Astrocyte (in vitro differentiated cells and primary cell): Measurements from ENCODE around the gene C1orf146. TPM values are rescaled to one million over a fixed set of nuclear protein-coding genes. Genes with fewer than 3 reads are reported as not detected.

Source experiments
- DNase-seq: peaks from one replicate; pipeline ENCODE4 v3.0.0-alpha.2; 2010; ENCODE audit warnings: low read depth
- FAIRE-seq: peaks from 2 replicates; lab custom pipeline; 2011; peaks lifted over from hg19 to GRCh38; lab: Jason Lieb, UNC
- H2AFZ ChIP-seq: 2 replicates; pipeline ENCODE4 v1.6.0; 2012; ENCODE audit warnings: low read depth, low read length, inconsistent platforms
- H3K27ac ChIP-seq: 2 replicates; pipeline ENCODE4 v1.5.1; 2011; ENCODE audit warnings: low read depth, low read length, inconsistent platforms
- H3K27me3 ChIP-seq: 2 replicates; pipeline ENCODE4 v1.6.0; 2011; ENCODE audit warnings: low read length, inconsistent platforms; ENCODE audit not compliant: insufficient read depth
- H3K36me3 ChIP-seq: 2 replicates; pipeline ENCODE4 v1.5.1; 2011; ENCODE audit warnings: low read length, inconsistent platforms; ENCODE audit not compliant: insufficient read depth
- H3K4me1 ChIP-seq: 2 replicates; pipeline ENCODE4 v1.5.1; 2011; ENCODE audit warnings: low read length, inconsistent platforms; ENCODE audit not compliant: insufficient read depth
- H3K4me2 ChIP-seq: 2 replicates; pipeline ENCODE4 v1.6.0; 2012; ENCODE audit warnings: low read length, inconsistent platforms
- H3K4me3 ChIP-seq: 2 replicates; pipeline ENCODE4 v1.5.1; 2011; ENCODE audit warnings: low read depth, mild to moderate bottlenecking, low read length, inconsistent platforms; ENCODE audit not compliant: insufficient read depth
- H3K79me2 ChIP-seq: 2 replicates; pipeline ENCODE4 v1.6.0; 2012; ENCODE audit warnings: mild to moderate bottlenecking, low read length, inconsistent platforms; ENCODE audit not compliant: insufficient read depth
- H3K9ac ChIP-seq: 2 replicates; pipeline ENCODE4 v1.6.0; 2012; ENCODE audit warnings: mild to moderate bottlenecking, low read length, inconsistent platforms
- H3K9me3 ChIP-seq: 2 replicates; pipeline ENCODE4 v1.5.1; 2012; ENCODE audit warnings: low read depth, mild to moderate bottlenecking, low read length, inconsistent platforms; ENCODE audit not compliant: insufficient read depth
- H4K20me1 ChIP-seq: 2 replicates; pipeline ENCODE4 v1.6.0; 2012; ENCODE audit warnings: low read length, inconsistent platforms; ENCODE audit not compliant: insufficient read depth
- H3K27ac Mint-ChIP-seq: one replicate; pipeline ENCODE4 v1.8.0; 2021; ENCODE audit warnings: mild to moderate bottlenecking, mixed read lengths; ENCODE audit not compliant: unreplicated experiment
- H3K27me3 Mint-ChIP-seq: one replicate; pipeline ENCODE4 v1.8.0; 2021; ENCODE audit warnings: low read depth, mixed read lengths; ENCODE audit not compliant: unreplicated experiment
- H3K36me3 Mint-ChIP-seq: one replicate; pipeline ENCODE4 v1.8.0; 2021; ENCODE audit warnings: low read depth, mixed read lengths; ENCODE audit not compliant: unreplicated experiment
- H3K4me1 Mint-ChIP-seq: one replicate; pipeline ENCODE4 v1.8.0; 2021; ENCODE audit warnings: low read depth, mixed read lengths; ENCODE audit not compliant: unreplicated experiment
- H3K4me3 Mint-ChIP-seq: one replicate; pipeline ENCODE4 v1.8.0; 2021; ENCODE audit warnings: mild to moderate bottlenecking, moderate library complexity, mixed read lengths; ENCODE audit not compliant: unreplicated experiment
- H3K9me3 Mint-ChIP-seq: one replicate; pipeline ENCODE4 v1.8.0; 2021; ENCODE audit warnings: mild to moderate bottlenecking, mixed read lengths; ENCODE audit not compliant: unreplicated experiment
- CTCF ChIP-seq: IDR thresholded peaks from 2 replicates; pipeline ENCODE4 v1.5.1; 2011; ENCODE audit warnings: low read depth, mild to moderate bottlenecking, inconsistent platforms, low read length, moderate library complexity; ENCODE audit not compliant: insufficient read depth
- EZH2 ChIP-seq: IDR thresholded peaks from 2 replicates; pipeline ENCODE4 v1.6.1; 2012; ENCODE audit warnings: mild to moderate bottlenecking, low read length, inconsistent platforms; ENCODE audit not compliant: insufficient read depth
- total RNA-seq: library from RNA; stranded (reverse); gene quantifications from 2 replicates; pipeline ENCODE4 v1.2.1, GENCODE V29; 2021

C1orf146 gene
- total RNA-seq, 1 donor from 2014 or later, result not detected

- Histone ChIP-seq H3K79me2 (no peaks in the 10 kb centered on the region), H3K4me2 (no peak overlapping the region), H3K4me3 (no peak overlapping the region), H3K4me1 (no peaks in the 10 kb centered on the region), H3K36me3 (no peaks in the 10 kb centered on the region), H3K27me3 (no peaks in the 10 kb centered on the region), H3K9me3 (no peaks in the 10 kb centered on the region), H3K9ac (no peak overlapping the region), H3K27ac (no peak overlapping the region), H4K20me1 (no peaks in the 10 kb centered on the region), H2AFZ (no peak overlapping the region)
- no peak overlapping the region for H3K27ac Mint-ChIP-seq
- peaks cover 1% of the 10 kb centered on the region for H3K4me1 Mint-ChIP-seq
- H3K4me3 Mint-ChIP-seq, result no peak overlapping the region
- no peaks in the 10 kb centered on the region for H3K36me3 Mint-ChIP-seq
- TF ChIP-seq EZH2 (no peak), CTCF (no peak)
- no peak for DNase-seq
- FAIRE-seq, result no peak
- no peaks in the 10 kb centered on the region for H3K9me3 Mint-ChIP-seq
- peaks cover 4% of the 10 kb centered on the region for H3K27me3 Mint-ChIP-seq
Observed at GRCh38 chr1:92191726-92192125, 26.0 kb upstream of the C1orf146 start.

- Mint-ChIP-seq H3K9me3 (no peaks in the 10 kb centered on the region), H3K36me3 (no peaks in the 10 kb centered on the region), H3K4me1 (no peaks in the 10 kb centered on the region), H3K27ac (no peak overlapping the region), H3K4me3 (no peak overlapping the region), H3K27me3 (peaks cover 4% of the 10 kb centered on the region)
- Histone ChIP-seq H3K27ac (no peak overlapping the region), H3K27me3 (no peaks in the 10 kb centered on the region), H3K36me3 (no peaks in the 10 kb centered on the region), H3K9ac (no peak overlapping the region), H3K79me2 (no peaks in the 10 kb centered on the region), H3K4me3 (no peak overlapping the region), H3K4me1 (no peaks in the 10 kb centered on the region), H3K4me2 (no peak overlapping the region), H3K9me3 (no peaks in the 10 kb centered on the region), H4K20me1 (no peaks in the 10 kb centered on the region), H2AFZ (no peak overlapping the region)
- DNase-seq, result no peak
- TF ChIP-seq EZH2 (no peak), CTCF (no peak)
- no peak for FAIRE-seq
Observed at GRCh38 chr1:92192246-92192645, 25.5 kb upstream of the C1orf146 start.

GRCh38 chr1:92194511-92194910 is 23.2 kb upstream of the C1orf146 start:
- Histone ChIP-seq H4K20me1 (no peaks in the 10 kb centered on the region), H2AFZ (no peak overlapping the region), H3K36me3 (no peaks in the 10 kb centered on the region), H3K4me1 (no peaks in the 10 kb centered on the region), H3K9me3 (no peaks in the 10 kb centered on the region), H3K9ac (no peak overlapping the region), H3K79me2 (no peaks in the 10 kb centered on the region), H3K4me2 (no peak overlapping the region), H3K27me3 (no peaks in the 10 kb centered on the region), H3K27ac (no peak overlapping the region), H3K4me3 (no peak overlapping the region)
- Mint-ChIP-seq H3K4me1 (no peaks in the 10 kb centered on the region), H3K27me3 (peaks cover 4% of the 10 kb centered on the region), H3K36me3 (no peaks in the 10 kb centered on the region), H3K9me3 (no peaks in the 10 kb centered on the region), H3K27ac (no peak overlapping the region), H3K4me3 (no peak overlapping the region)
- DNase-seq, result no peak
- no peak for FAIRE-seq
- TF ChIP-seq CTCF (no peak), EZH2 (no peak)
